ENCODE data around the gene PRKD1.

- TF ChIP-seq, protein P1, sequence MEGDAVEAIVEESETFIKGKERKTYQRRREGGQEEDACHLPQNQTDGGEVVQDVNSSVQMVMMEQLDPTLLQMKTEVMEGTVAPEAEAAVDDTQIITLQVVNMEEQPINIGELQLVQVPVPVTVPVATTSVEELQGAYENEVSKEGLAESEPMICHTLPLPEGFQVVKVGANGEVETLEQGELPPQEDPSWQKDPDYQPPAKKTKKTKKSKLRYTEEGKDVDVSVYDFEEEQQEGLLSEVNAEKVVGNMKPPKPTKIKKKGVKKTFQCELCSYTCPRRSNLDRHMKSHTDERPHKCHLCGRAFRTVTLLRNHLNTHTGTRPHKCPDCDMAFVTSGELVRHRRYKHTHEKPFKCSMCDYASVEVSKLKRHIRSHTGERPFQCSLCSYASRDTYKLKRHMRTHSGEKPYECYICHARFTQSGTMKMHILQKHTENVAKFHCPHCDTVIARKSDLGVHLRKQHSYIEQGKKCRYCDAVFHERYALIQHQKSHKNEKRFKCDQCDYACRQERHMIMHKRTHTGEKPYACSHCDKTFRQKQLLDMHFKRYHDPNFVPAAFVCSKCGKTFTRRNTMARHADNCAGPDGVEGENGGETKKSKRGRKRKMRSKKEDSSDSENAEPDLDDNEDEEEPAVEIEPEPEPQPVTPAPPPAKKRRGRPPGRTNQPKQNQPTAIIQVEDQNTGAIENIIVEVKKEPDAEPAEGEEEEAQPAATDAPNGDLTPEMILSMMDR (IDR thresholded peaks at IDR 0.05; ENCODE audit: poor library complexity): no peak
- no peak for TF ChIP-seq EZH2 (IDR thresholded peaks at IDR 0.05; ENCODE audit: borderline replicate concordance)
Measured at GRCh38 chr14:29645117-29645516, 282.5 kb downstream of the PRKD1 start.

Measured in hepatocyte (in vitro differentiated cells).